Neural cell (in vitro differentiated cells): ENCODE data around the gene ADRA2B. TPM values are rescaled to one million over a fixed set of nuclear protein-coding genes. Genes with fewer than 3 reads are reported as not detected.

Source experiments
- H2AFZ ChIP-seq: fragments of 200-600, 300-800 bp; sonication (generic), shearing (Covaris generic); 2 replicates; pipeline ENCODE4 v1.6.0; 2014; ENCODE audit warnings: low read depth, mild to moderate bottlenecking, antibody characterized with exemption, low read length, moderate library complexity
- H3F3A ChIP-seq: fragments of 200-600 bp; shearing (Covaris generic); 2 replicates; pipeline ENCODE4 v1.6.1; 2016; ENCODE audit warnings: mild to moderate bottlenecking, moderate library complexity, mixed read lengths, antibody characterized with exemption, low read length; ENCODE audit not compliant: insufficient read depth, poor library complexity, severe bottlenecking
- H3K27ac ChIP-seq: fragments of 200-600, 300-800 bp; sonication (generic), shearing (Covaris generic); 2 replicates; pipeline ENCODE4 v1.5.1; 2014; ENCODE audit warnings: mild to moderate bottlenecking, low read length, moderate library complexity
- H3K27me3 ChIP-seq: fragments of 300-800, 200-600 bp; sonication (generic), shearing (Covaris generic); 2 replicates; pipeline ENCODE4 v1.6.0; 2014; ENCODE audit warnings: mild to moderate bottlenecking, low read depth, low read length, moderate library complexity; ENCODE audit not compliant: insufficient read depth
- H3K36me3 ChIP-seq: fragments of 300-800, 200-600 bp; sonication (generic), shearing (Covaris generic); 2 replicates; pipeline ENCODE4 v1.5.1; 2014; ENCODE audit warnings: mild to moderate bottlenecking, antibody characterized with exemption, low read length, moderate library complexity; ENCODE audit not compliant: insufficient read depth
- H3K4me2 ChIP-seq: fragments of 300-800, 200-600 bp; sonication (generic), shearing (Covaris generic); 2 replicates; pipeline ENCODE4 v1.6.0; 2014; ENCODE audit warnings: mild to moderate bottlenecking, low read length
- H3K4me3 ChIP-seq: fragments of 300-800, 200-600 bp; sonication (generic), shearing (Covaris generic); 2 replicates; pipeline ENCODE4 v1.5.1; 2014; ENCODE audit warnings: mild to moderate bottlenecking, low read length, moderate library complexity
- H3K79me2 ChIP-seq: fragments of 200-600 bp; shearing (Covaris generic); replicated peaks from 2 replicates; pipeline ENCODE4 v1.6.0; 2014; ENCODE audit warnings: mild to moderate bottlenecking, low read length, moderate library complexity; ENCODE audit not compliant: insufficient read depth
- H3K9ac ChIP-seq: fragments of 300-800, 200-600 bp; sonication (generic), shearing (Covaris generic); 2 replicates; pipeline ENCODE4 v1.6.1; 2016; ENCODE audit warnings: mild to moderate bottlenecking, low read length, mixed read lengths
- H3K9me2 ChIP-seq: fragments of 200-600 bp; shearing (Covaris generic); 2 replicates; pipeline ENCODE4 v1.6.1; 2016; ENCODE audit warnings: mild to moderate bottlenecking, low read length, mixed read lengths; ENCODE audit not compliant: insufficient read depth
- H3K9me3 ChIP-seq: fragments of 200-600, 300-800 bp; sonication (generic), shearing (Covaris generic); 2 replicates; pipeline ENCODE4 v1.6.1; 2016; ENCODE audit warnings: mild to moderate bottlenecking, mixed run types, low read length, moderate library complexity, mixed read lengths
- H4K20me1 ChIP-seq: fragments of 200-600 bp; shearing (Covaris generic); 2 replicates; pipeline ENCODE4 v1.6.1; 2016; ENCODE audit warnings: mild to moderate bottlenecking, mixed run types; ENCODE audit not compliant: insufficient read depth
- CTCF ChIP-seq: fragments of 450-650 bp; IDR thresholded peaks from 2 replicates; pipeline ENCODE4 v1.5.1; 2014; ENCODE audit warnings: antibody characterized with exemption, mild to moderate bottlenecking, moderate library complexity; ENCODE audit not compliant: poor library complexity, severe bottlenecking
- EP300 ChIP-seq: fragments of 450-650 bp; conservative IDR thresholded peaks from 2 replicates; pipeline ENCODE4 v1.6.1; 2014; ENCODE audit warnings: antibody characterized with exemption, mild to moderate bottlenecking, moderate library complexity; ENCODE audit not compliant: poor library complexity, severe bottlenecking
- EZH2 ChIP-seq: fragments of 200-600, 300-800 bp; shearing (Covaris generic), sonication (generic); IDR thresholded peaks from 2 replicates; pipeline ENCODE4 v1.6.1; 2014; ENCODE audit warnings: antibody characterized with exemption, low read length, borderline replicate concordance, mild to moderate bottlenecking; ENCODE audit not compliant: insufficient read depth, poor library complexity, severe bottlenecking
- MXI1 ChIP-seq: fragments of 450-650 bp; conservative IDR thresholded peaks from 2 replicates; pipeline ENCODE4 v1.6.1; 2014; ENCODE audit warnings: antibody characterized with exemption, mild to moderate bottlenecking; ENCODE audit not compliant: poor library complexity, severe bottlenecking
- POLR2AphosphoS5 ChIP-seq: IDR thresholded peaks from 2 replicates; pipeline ENCODE4 v1.6.1; 2012
- RAD21 ChIP-seq: fragments of 450-650 bp; conservative IDR thresholded peaks from 2 replicates; pipeline ENCODE4 v1.6.1; 2014; ENCODE audit warnings: antibody characterized with exemption, mild to moderate bottlenecking, moderate library complexity
- REST ChIP-seq: IDR thresholded peaks from 2 replicates; pipeline ENCODE4 v1.6.1; 2012; ENCODE audit warnings: borderline replicate concordance
- SMC3 ChIP-seq: fragments of 450-650 bp; conservative IDR thresholded peaks from 2 replicates; pipeline ENCODE4 v1.6.1; 2014; ENCODE audit warnings: antibody characterized with exemption, mild to moderate bottlenecking, moderate library complexity; ENCODE audit not compliant: poor library complexity
- TAF1 ChIP-seq: IDR thresholded peaks from 2 replicates; pipeline ENCODE4 v1.6.1; 2012; ENCODE audit warnings: low read depth
- polyA plus RNA-seq: library from polyadenylated mRNA; depleted of rRNA; stranded (reverse); fragments of >200 nt; gene quantifications from 2 replicates; pipeline ENCODE4 v1.2.3, GENCODE V29; 2014

The ADRA2B gene
- polyA plus RNA-seq, 1 donor from 2014 or later = not detected

GRCh38 chr2:96140941-96141623, 24.7 kb upstream of the ADRA2B start:
- Histone ChIP-seq H3K79me2 (no peaks in the 10 kb centered on the region), H2AFZ (no peak overlapping the region), H3K9ac (no peak overlapping the region), H3K4me3 (no peak overlapping the region), H3F3A (no peaks in the 10 kb centered on the region), H3K36me3 (no peaks in the 10 kb centered on the region), H3K27ac (no peak overlapping the region), H3K9me2 (no peaks in the 10 kb centered on the region), H3K4me2 (no peak overlapping the region), H3K27me3 (peaks cover 22% of the 10 kb centered on the region), H3K9me3 (no peaks in the 10 kb centered on the region), H4K20me1 (no peaks in the 10 kb centered on the region)
- TF ChIP-seq POLR2AphosphoS5 (no peak), MXI1 (no peak), CTCF (no peak), EZH2 (no peak), EP300 (no peak), TAF1 (no peak), REST (no peak), SMC3 (no peak), RAD21 (no peak)

GRCh38 chr2:96139181-96139758, 22.9 kb upstream of the ADRA2B start:
- no peak overlapping the region for H2AFZ ChIP-seq
- H3K9me3 ChIP-seq = no peaks in the 10 kb centered on the region
- no peaks in the 10 kb centered on the region for H3K79me2 ChIP-seq
- H3K4me3 ChIP-seq = no peak overlapping the region
- H3K9ac ChIP-seq = no peak overlapping the region
- H3F3A ChIP-seq = no peaks in the 10 kb centered on the region
- H3K27ac ChIP-seq = no peak overlapping the region
- H4K20me1 ChIP-seq = no peaks in the 10 kb centered on the region
- no peaks in the 10 kb centered on the region for H3K9me2 ChIP-seq
- no peaks in the 10 kb centered on the region for H3K36me3 ChIP-seq
- TF ChIP-seq REST (no peak), TAF1 (no peak)
- H3K4me2 ChIP-seq = no peak overlapping the region
- peaks cover 6% of the 10 kb centered on the region for H3K27me3 ChIP-seq
